Esophagus muscularis mucosa (tissue), 4 donors: Measurements from ENCODE around the gene KCNQ5. TPM values are rescaled to one million over a fixed set of nuclear protein-coding genes. Genes with fewer than 3 reads are reported as not detected.

Experiments
- DNase-seq: peaks from one replicate; pipeline ENCODE4 v3.0.0-alpha.2; 2017; ENCODE audit errors: extremely low spot score
- H3K27ac ChIP-seq, 4 donors: fragments of 200-600 bp; sonication (generic); replicated peaks in 1 of 4; 1 replicate in 3 of 4; 2 replicates in 1 of 4; pipeline ENCODE4 v1.5.1; 2016 to 2019; ENCODE audit warnings: mild to moderate bottlenecking in 1 of 4
- H3K27me3 ChIP-seq, 4 donors: fragments of 200-600 bp; sonication (generic); one replicate each; pipeline versions ENCODE4 v1.5.1 to v1.6.0; 2016 to 2019
- H3K36me3 ChIP-seq, 4 donors: fragments of 200-600 bp; sonication (generic); one replicate each; pipeline ENCODE4 v1.5.1; 2016 to 2019
- H3K4me1 ChIP-seq, 4 donors: fragments of 200-600 bp; sonication (generic); one replicate each; pipeline ENCODE4 v1.5.1; 2016 to 2019
- H3K4me3 ChIP-seq, 4 donors: fragments of 200-600 bp; sonication (generic); 1 replicate in 2 of 4; 2 replicates in 2 of 4; pipeline ENCODE4 v1.5.1; 2016 to 2019; ENCODE audit warnings: mild to moderate bottlenecking in 4 of 4, moderate library complexity in 1 of 4
- H3K9me3 ChIP-seq, 4 donors: fragments of 200-600 bp; sonication (generic); 1 replicate in 3 of 4; 2 replicates in 1 of 4; pipeline ENCODE4 v1.5.1; 2016 to 2019
- CTCF ChIP-seq, 3 experiments: fragments of 200-600 bp in 2 of 3; fragments of 450-650 bp in 1 of 3; sonication (generic) in 2 of 3; IDR thresholded peaks; one replicate each; pipeline ENCODE4 v1.5.1; 2017 to 2019; ENCODE audit warnings: antibody characterized with exemption in 3 of 3, mild to moderate bottlenecking in 2 of 3, moderate library complexity in 1 of 3
- EP300 ChIP-seq: sonication (generic); formaldehyde crosslinking; IDR thresholded peaks from one replicate; pipeline ENCODE4 v1.6.1; 2017; ENCODE audit warnings: antibody characterized with exemption
- POLR2A ChIP-seq: fragments of 450-650 bp; IDR thresholded peaks from one replicate; pipeline ENCODE4 v1.6.1; 2017; ENCODE audit warnings: antibody characterized with exemption, moderate library complexity, mild to moderate bottlenecking, low read depth
- POLR2AphosphoS5 ChIP-seq, 2 donors: sonication (generic); formaldehyde crosslinking; IDR thresholded peaks; one replicate each; pipeline ENCODE4 v1.6.1; 2017; ENCODE audit warnings: antibody characterized with exemption in 2 of 2
- WGBS: methylation state at CpG from one replicate; pipeline ENCODE4 v1.1.5; 2018; 5-methylcytosine and 5-hydroxymethylcytosine counted together
- intact Hi-C: fragments of 100-400 bp; cut with DNase I; formaldehyde crosslinking; loops from one replicate; pipeline ENCODE4 v1.15.1; 2023
- total RNA-seq, 4 donors: library from RNA; depleted of rRNA; stranded (reverse); fragments of >200 nt; gene quantifications; one replicate each; pipeline versions ENCODE4 v1.1.0 to v1.2.1, GENCODE V29; 2016

The KCNQ5 gene
- total RNA-seq, 4 donors from 2014 or later, result 1.2 to 2.2 (median 1.8) TPM

DNA sequence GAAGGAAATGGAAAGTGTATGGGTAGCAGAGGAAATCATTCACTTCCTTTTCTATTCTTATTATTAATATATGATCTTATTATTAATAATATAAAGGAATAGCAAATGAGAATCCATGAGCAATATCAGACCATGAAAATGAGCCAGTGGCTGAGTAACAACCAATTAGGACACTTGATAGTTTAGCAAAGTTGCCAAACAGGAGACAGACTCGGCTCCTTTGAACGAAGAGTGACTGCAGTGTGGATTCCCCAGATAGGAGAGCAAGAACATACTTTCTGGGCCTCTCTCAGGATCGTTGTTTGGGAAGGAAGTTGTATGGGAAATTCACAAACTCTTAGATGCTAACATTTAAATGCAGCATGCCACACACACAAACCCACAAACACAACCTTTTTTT, 381.4 kb downstream of the KCNQ5 start:
- WGBS, result 81% methylated on average over 3 of the region's 3 CpGs
- TF ChIP-seq CTCF (IDR thresholded peaks at IDR 0.05) (no peak), POLR2AphosphoS5 (IDR thresholded peaks at IDR 0.05) (no peak), POLR2A (no peak), EP300 (no peak)

GRCh38 chr6:73004231-73004630, 382.4 kb downstream of the KCNQ5 start:
- no peak for TF ChIP-seq EP300
- no peak for TF ChIP-seq CTCF (IDR thresholded peaks at IDR 0.05)
- no peak for TF ChIP-seq POLR2AphosphoS5 (IDR thresholded peaks at IDR 0.05)
- Histone ChIP-seq H3K27me3 (no peaks in the 10 kb centered on the region), H3K4me1 (no peaks in the 10 kb centered on the region), H3K27ac (no peak overlapping the region), H3K9me3 (no peaks in the 10 kb centered on the region), H3K36me3 (no peaks in the 10 kb centered on the region), H3K4me3 (no peak overlapping the region)
- no peak for DNase-seq
- intact Hi-C loops, result no loop called here

More for the DNA sequence above, 381.4 kb downstream of the KCNQ5 start:
- no peaks in the 10 kb centered on the region for H3K27me3 ChIP-seq
- no peak overlapping the region for H3K27ac ChIP-seq
- no peaks in the 10 kb centered on the region for H3K9me3 ChIP-seq
- H3K4me3 ChIP-seq, result no peak overlapping the region
- intact Hi-C loops, result no loop called here
- DNase-seq, result no peak
- H3K4me1 ChIP-seq, result no peaks in the 10 kb centered on the region
- no peaks in the 10 kb centered on the region for H3K36me3 ChIP-seq

- H3K36me3 ChIP-seq, result no peaks in the 10 kb centered on the region
- TF ChIP-seq POLR2AphosphoS5 (IDR thresholded peaks at IDR 0.05) (no peak), EP300 (no peak), POLR2A (no peak), CTCF (IDR thresholded peaks at IDR 0.05) (no peak)
- WGBS, result 80% methylated on average over 2 of the region's 2 CpGs
- DNase-seq, result no peak
- no peak overlapping the region for H3K4me3 ChIP-seq
- H3K27me3 ChIP-seq, result no peaks in the 10 kb centered on the region
- no peaks in the 10 kb centered on the region for H3K4me1 ChIP-seq
- H3K27ac ChIP-seq, result no peak overlapping the region
- intact Hi-C loops, result no loop called here
- no peaks in the 10 kb centered on the region for H3K9me3 ChIP-seq
Measured at GRCh38 chr6:73004861-73005260, 383.0 kb downstream of the KCNQ5 start.

GRCh38 chr6:73006146-73006545, 384.3 kb downstream of the KCNQ5 start:
- no peaks in the 10 kb centered on the region for H3K27me3 ChIP-seq
- H3K9me3 ChIP-seq, result no peaks in the 10 kb centered on the region
- DNase-seq, result no peak
- no peak for TF ChIP-seq EP300
- no peaks in the 10 kb centered on the region for H3K4me1 ChIP-seq
- H3K36me3 ChIP-seq, result no peaks in the 10 kb centered on the region
- H3K27ac ChIP-seq, result no peak overlapping the region
- WGBS, result 88% methylated on average over 2 of the region's 2 CpGs
- intact Hi-C loops, result no loop called here
- H3K4me3 ChIP-seq, result no peak overlapping the region

DNA sequence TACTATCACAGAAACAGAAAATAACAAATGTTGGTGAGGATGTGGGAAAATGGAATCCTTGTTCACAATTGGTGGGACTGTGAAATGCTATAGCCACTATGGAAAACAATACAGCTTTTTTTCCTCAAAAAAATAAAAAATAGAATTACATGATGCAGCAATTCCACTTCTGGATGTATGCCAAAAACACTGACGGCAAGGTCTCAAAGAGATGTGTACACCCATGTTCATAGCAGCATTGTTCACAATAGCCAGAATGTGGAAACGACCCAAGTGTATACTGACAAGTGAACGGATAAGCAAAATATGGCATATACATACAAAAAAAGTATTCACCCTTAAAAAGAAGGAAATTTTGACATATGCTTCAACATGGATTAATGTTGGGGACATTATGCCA, 390.1 kb downstream of the KCNQ5 start:
- Histone ChIP-seq H3K9me3 (no peaks in the 10 kb centered on the region), H3K4me3 (no peak overlapping the region), H3K36me3 (no peaks in the 10 kb centered on the region), H3K4me1 (no peaks in the 10 kb centered on the region), H3K27me3 (no peaks in the 10 kb centered on the region), H3K27ac (no peak overlapping the region)
- WGBS, result 65% methylated on average over 3 of the region's 3 CpGs
- no peak for DNase-seq
- intact Hi-C loops, result no loop called here
- TF ChIP-seq POLR2AphosphoS5 (IDR thresholded peaks at IDR 0.05), result no peak
- no peak for TF ChIP-seq EP300

DNA sequence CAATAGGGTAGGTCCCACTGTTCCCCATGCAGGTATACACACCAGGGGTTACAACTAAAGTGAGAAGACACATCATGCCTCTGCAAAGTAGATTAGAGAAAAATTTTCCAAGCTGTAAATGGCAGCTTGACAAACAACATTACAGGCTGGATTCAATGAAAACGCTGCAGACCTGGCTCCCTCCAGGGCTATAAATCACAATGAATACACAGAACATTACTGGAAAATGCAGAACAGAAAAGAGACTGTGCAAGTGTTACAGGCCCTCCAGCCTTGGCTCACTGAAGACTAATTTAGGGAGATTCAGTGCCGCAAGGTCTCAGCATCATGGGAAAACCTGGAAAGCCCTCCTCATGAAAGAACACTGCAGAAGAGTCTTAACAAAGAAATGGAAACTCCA, 395.6 kb downstream of the KCNQ5 start:
- H3K36me3 ChIP-seq, result no peaks in the 10 kb centered on the region
- H3K9me3 ChIP-seq, result no peaks in the 10 kb centered on the region
- H3K27ac ChIP-seq, result no peak overlapping the region
- H3K4me3 ChIP-seq, result no peak overlapping the region
- no peaks in the 10 kb centered on the region for H3K4me1 ChIP-seq
- TF ChIP-seq CTCF (IDR thresholded peaks at IDR 0.05) (no peak), POLR2AphosphoS5 (IDR thresholded peaks at IDR 0.05) (no peak), POLR2A (no peak), EP300 (no peak)
- no peaks in the 10 kb centered on the region for H3K27me3 ChIP-seq
- intact Hi-C loops, result no loop called here
- no peak for DNase-seq
- WGBS, result 34% methylated on average over 2 of the region's 2 CpGs
